Breast epithelium (tissue), 3 donors: ENCODE measurements around the gene GPX4.

ENCODE experiments used
- POLR2A ChIP-seq: fragments of 450-650 bp; IDR thresholded peaks from one replicate; pipeline ENCODE4 v1.6.1; 2016; ENCODE audit warnings: antibody characterized with exemption, mild to moderate bottlenecking, moderate library complexity
- TF ChIP-seq, protein P1 (sequence below), 3 donors: fragments of 450-650 bp; IDR thresholded peaks; one replicate each; pipeline ENCODE4 v1.5.1; 2016 to 2017; ENCODE audit warnings: antibody characterized with exemption in 3 of 3, mild to moderate bottlenecking in 3 of 3, moderate library complexity in 3 of 3

DNA sequence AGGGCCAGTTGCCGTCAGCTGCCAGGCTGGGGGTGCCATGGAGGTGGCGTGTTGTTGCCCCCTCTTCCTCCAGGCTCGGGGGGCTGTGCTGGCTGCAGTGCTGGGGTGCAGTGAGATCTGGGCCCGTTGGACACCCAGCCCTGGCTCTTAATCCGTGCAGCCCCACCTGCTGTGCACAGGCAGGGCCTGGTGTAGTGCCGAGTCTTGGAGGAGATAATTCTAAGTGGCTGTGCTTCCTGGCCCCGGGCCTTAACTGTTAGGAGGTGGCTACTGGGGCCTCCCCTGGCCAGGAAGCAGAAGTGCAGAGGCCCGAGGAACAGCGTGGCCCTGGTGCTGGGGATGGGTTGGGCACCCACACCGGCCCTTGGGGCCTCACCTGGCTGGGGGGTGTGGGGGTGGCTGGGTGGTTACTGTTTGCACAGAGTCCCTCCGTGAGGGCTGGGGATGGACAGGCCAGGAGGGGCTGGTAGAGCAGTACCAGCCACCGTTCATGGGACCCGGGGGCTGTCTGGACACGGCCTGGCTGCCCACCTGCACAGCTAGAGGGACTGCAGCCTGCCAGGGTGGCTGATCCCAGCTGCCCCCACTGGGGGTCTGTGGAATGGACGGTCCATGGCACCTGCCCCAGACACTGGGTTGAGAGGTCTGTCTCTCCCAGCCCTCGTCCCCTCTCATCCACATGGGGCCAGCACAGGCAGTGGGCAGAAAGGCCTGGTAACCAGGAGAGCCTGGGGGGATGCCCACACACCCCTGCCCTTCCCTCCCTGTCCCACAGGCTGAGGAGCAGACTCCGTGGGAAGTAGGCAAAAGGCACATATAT is 3.3 kb downstream of the GPX4 start:
- TF ChIP-seq, protein P1, sequence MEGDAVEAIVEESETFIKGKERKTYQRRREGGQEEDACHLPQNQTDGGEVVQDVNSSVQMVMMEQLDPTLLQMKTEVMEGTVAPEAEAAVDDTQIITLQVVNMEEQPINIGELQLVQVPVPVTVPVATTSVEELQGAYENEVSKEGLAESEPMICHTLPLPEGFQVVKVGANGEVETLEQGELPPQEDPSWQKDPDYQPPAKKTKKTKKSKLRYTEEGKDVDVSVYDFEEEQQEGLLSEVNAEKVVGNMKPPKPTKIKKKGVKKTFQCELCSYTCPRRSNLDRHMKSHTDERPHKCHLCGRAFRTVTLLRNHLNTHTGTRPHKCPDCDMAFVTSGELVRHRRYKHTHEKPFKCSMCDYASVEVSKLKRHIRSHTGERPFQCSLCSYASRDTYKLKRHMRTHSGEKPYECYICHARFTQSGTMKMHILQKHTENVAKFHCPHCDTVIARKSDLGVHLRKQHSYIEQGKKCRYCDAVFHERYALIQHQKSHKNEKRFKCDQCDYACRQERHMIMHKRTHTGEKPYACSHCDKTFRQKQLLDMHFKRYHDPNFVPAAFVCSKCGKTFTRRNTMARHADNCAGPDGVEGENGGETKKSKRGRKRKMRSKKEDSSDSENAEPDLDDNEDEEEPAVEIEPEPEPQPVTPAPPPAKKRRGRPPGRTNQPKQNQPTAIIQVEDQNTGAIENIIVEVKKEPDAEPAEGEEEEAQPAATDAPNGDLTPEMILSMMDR (IDR thresholded peaks at IDR 0.05) = peak in 1 of 3 donors; percentile 17
- no peak for TF ChIP-seq POLR2A
